Spleen (tissue), 11 donors: Measurements from ENCODE around the gene NBPF3. TPM values are rescaled to one million over a fixed set of nuclear protein-coding genes. Genes with fewer than 3 reads are reported as not detected.
"Not testable (repeated sequence)": the region's sequence is repeated elsewhere in the genome, so short reads cannot be mapped to it uniquely, and the experiment has no call there.

ENCODE experiments used
- DNase-seq: peaks from one replicate; pipeline ENCODE4 v3.0.0-alpha.2; 2020
- H3K27ac ChIP-seq, 8 donors: fragments of 200-600 bp; sonication (generic) in 7 of 8; 1 replicate in 4 of 8; 2 replicates in 4 of 8; pipeline versions ENCODE4 v1.5.0 to v1.8.0; 2016 to 2021; ENCODE audit warnings: inconsistent platforms in 4 of 8, mild to moderate bottlenecking in 4 of 8, moderate library complexity in 1 of 8
- H3K27me3 ChIP-seq, 7 donors: fragments of 200-600 bp; sonication (generic) in 6 of 7; replicated peaks in 1 of 7; 1 replicate in 4 of 7; 2 replicates in 3 of 7; pipeline versions ENCODE4 v1.5.0 to v1.8.0; 2016 to 2021; ENCODE audit warnings: inconsistent platforms in 3 of 7, mild to moderate bottlenecking in 1 of 7
- H3K36me3 ChIP-seq, 6 donors: fragments of 200-600 bp; sonication (generic) in 5 of 6; 1 replicate in 4 of 6; 2 replicates in 2 of 6; pipeline versions ENCODE4 v1.5.0 to v1.8.0; 2016 to 2021; ENCODE audit warnings: inconsistent platforms in 2 of 6
- H3K4me1 ChIP-seq, 6 donors: fragments of 200-600 bp; sonication (generic) in 5 of 6; 1 replicate in 3 of 6; 2 replicates in 3 of 6; pipeline versions ENCODE4 v1.5.0 to v1.8.0; 2016 to 2021; ENCODE audit warnings: inconsistent platforms in 3 of 6
- H3K4me3 ChIP-seq, 8 donors: fragments of 200-600 bp; sonication (generic) in 7 of 8; 1 replicate in 4 of 8; 2 replicates in 4 of 8; pipeline versions ENCODE4 v1.5.0 to v1.8.0; 2016 to 2021; ENCODE audit warnings: inconsistent platforms in 4 of 8, mild to moderate bottlenecking in 4 of 8, moderate library complexity in 2 of 8
- H3K9me3 ChIP-seq, 8 donors: fragments of 200-600 bp; sonication (generic) in 7 of 8; 1 replicate in 4 of 8; 2 replicates in 4 of 8; pipeline versions ENCODE4 v1.5.0 to v1.8.0; 2016 to 2021; ENCODE audit warnings: inconsistent platforms in 4 of 8
- CTCF ChIP-seq, 11 experiments: fragments of 200-600 bp in 7 of 11; fragments of 450-650 bp in 4 of 11; sonication (generic) in 4 of 11; IDR thresholded peaks in 8 of 11; conservative IDR thresholded peaks in 3 of 11; 1 replicate in 7 of 11; 2 replicates in 4 of 11; pipeline versions ENCODE4 v1.4.0 to v1.8.0; 2016 to 2021; ENCODE audit warnings: antibody characterized with exemption in 11 of 11, inconsistent platforms in 4 of 11, mild to moderate bottlenecking in 1 of 11
- POLR2A ChIP-seq, 3 donors: fragments of 450-650 bp; IDR thresholded peaks; one replicate each; pipeline ENCODE4 v1.5.1; 2017; ENCODE audit warnings: antibody characterized with exemption in 3 of 3, mild to moderate bottlenecking in 1 of 3
- POLR2AphosphoS5 ChIP-seq, 3 donors: sonication (generic); formaldehyde crosslinking; IDR thresholded peaks; one replicate each; pipeline ENCODE4 v1.5.1; 2017; ENCODE audit warnings: antibody characterized with exemption in 3 of 3
- WGBS, 5 donors: extraction: QIAGEN DNeasy Blood & Tissue Kit in 3 of 5; methylation state at CpG; one replicate each; pipeline versions ENCODE4 v1.1.5 to v1.1.7; 2013 to 2018; 5-methylcytosine and 5-hydroxymethylcytosine counted together
- intact Hi-C: fragments of 100-400 bp; cut with DNase I; formaldehyde crosslinking; loops from one replicate; pipeline ENCODE4 v1.15.0; 2023; ENCODE audit warnings: low total_unique reads
- polyA plus RNA-seq, 3 donors: library from polyadenylated mRNA; stranded (reverse); fragments of 200-250 nt; gene quantifications; one replicate each; pipeline ENCODE4 v1.2.1, GENCODE V29; 2013
- total RNA-seq, 7 donors: library from RNA; depleted of rRNA in 3 of 7; stranded (reverse); fragments of >200 nt in 3 of 7; fragmentation: NEBNext Ultra II Directional in 4 of 7; extraction: Animal tissue kit (Norgen Biotek cat#: 25700) in 4 of 7; gene quantifications; one replicate each; pipeline versions ENCODE4 v1.1.0 to v1.2.1, GENCODE V29; 2016 to 2021
- donor health status: healthy with polysubstance abuse.
- donor health status: DM: no; HTN: no; CAD: no; lungs with moderate emphysema.
- donor health status: DM: no; HTN: no; CAD: no.
- donor health status: Bipolar disorder and iron deficiency.
- donor health status: healthy.
- donor health status: DM: no; HTN: no; CAD: no.
- donor health status: DM: yes; HTN: yes; CAD: no.

NBPF3 gene
- total and polyA plus RNA-seq, 10 donors = 0.49 to 18.6 (median 9.2) TPM

- TF ChIP-seq POLR2AphosphoS5 (IDR thresholded peaks at IDR 0.05) (no peak), POLR2A (IDR thresholded peaks at IDR 0.05) (no peak), CTCF (IDR thresholded peaks at IDR 0.05 in 8 of 11, conservative IDR thresholded peaks at IDR 0.05 in 3 of 11) (no peak)
- intact Hi-C loops = loop anchor here (10.0 kb wide), 2 partner anchors 58 to 148 kb away; partner anchors contain the start of gene RAP1GAP
- WGBS, 5 donors = 64 to 75% (median 69%) methylated on average over 3 of the region's 3 CpGs
- H3K27ac ChIP-seq = peak overlapping the region in 5 of 8 donors; percentile 18 to 81 (median 70)
- no peak for DNase-seq
- H3K4me3 ChIP-seq = no peak overlapping the region
- H3K27me3 ChIP-seq = peaks cover 0 to 5% (median 0%) of the 10 kb centered on the region in 7 donors
- H3K36me3 ChIP-seq = no peaks in the 10 kb centered on the region
- H3K4me1 ChIP-seq = peaks cover 0 to 89% (median 29%) of the 10 kb centered on the region in 6 donors
- no peaks in the 10 kb centered on the region for H3K9me3 ChIP-seq
Measured at GRCh38 chr1:21517161-21517589, 77.2 kb downstream of the NBPF3 start.

- intact Hi-C loops = loop anchor here (10.0 kb wide), 2 partner anchors 57 to 147 kb away; partner anchors contain the start of gene RAP1GAP
- peak; percentile 54 for DNase-seq
- TF ChIP-seq POLR2A (IDR thresholded peaks at IDR 0.05) (no peak), CTCF (IDR thresholded peaks at IDR 0.05 in 8 of 11, conservative IDR thresholded peaks at IDR 0.05 in 3 of 11) (no peak), POLR2AphosphoS5 (IDR thresholded peaks at IDR 0.05) (peak in 1 of 3 donors; percentile 28)
- Histone ChIP-seq H3K27ac (peak overlapping the region in 5 of 8 donors; percentile 18 to 81 (median 70)), H3K9me3 (no peaks in the 10 kb centered on the region), H3K4me1 (peaks cover 0 to 86% (median 29%) of the 10 kb centered on the region in 6 donors), H3K36me3 (no peaks in the 10 kb centered on the region), H3K4me3 (no peak overlapping the region), H3K27me3 (peaks cover 0 to 5% (median 0%) of the 10 kb centered on the region in 7 donors)
- 71 to 81% (median 78%) methylated on average over 13 of the region's 13 CpGs for WGBS, 5 donors
Measured at GRCh38 chr1:21517660-21518480, 77.9 kb downstream of the NBPF3 start.

GRCh38 chr1:21518774-21519455, 79.0 kb downstream of the NBPF3 start:
- Histone ChIP-seq H3K4me3 (no peak overlapping the region), H3K9me3 (no peaks in the 10 kb centered on the region), H3K4me1 (peaks cover 0 to 86% (median 37%) of the 10 kb centered on the region in 6 donors), H3K27ac (peak overlapping the region in 6 of 8 donors; percentile 4 to 81 (median 62)), H3K27me3 (peaks cover 0 to 2% (median 0%) of the 10 kb centered on the region in 7 donors), H3K36me3 (no peaks in the 10 kb centered on the region)
- DNase-seq = peak; percentile 81
- TF ChIP-seq POLR2AphosphoS5 (IDR thresholded peaks at IDR 0.05) (peak in 2 of 3 donors; percentile 47 to 68), CTCF (IDR thresholded peaks at IDR 0.05 in 8 of 11, conservative IDR thresholded peaks at IDR 0.05 in 3 of 11) (no peak), POLR2A (IDR thresholded peaks at IDR 0.05) (no peak)
- WGBS, 5 donors = 73 to 84% (median 81%) methylated on average over 16 of the region's 16 CpGs
- intact Hi-C loops = loop anchor here (10.0 kb wide), 2 partner anchors 56 to 146 kb away; partner anchors contain the start of gene RAP1GAP

- intact Hi-C loops = loop anchor here (10.0 kb wide), 2 partner anchors 55 to 145 kb away; partner anchors contain the start of gene RAP1GAP
- WGBS, 5 donors = 86 to 91% (median 89%) methylated on average over 11 of the region's 11 CpGs
- not testable (repeated sequence) for H3K36me3 ChIP-seq, DNase-seq, H3K4me3 ChIP-seq, H3K27me3 ChIP-seq, H3K9me3 ChIP-seq
- peaks cover 5 to 86% (median 39%) of the 10 kb centered on the region in 6 donors for H3K4me1 ChIP-seq
- H3K27ac ChIP-seq = peak overlapping the region in 7 of 8 donors; percentile 4 to 81 (median 55)
Measured at GRCh38 chr1:21519486-21520070, 79.6 kb downstream of the NBPF3 start.
